T-helper 9 cell (primary cell): Measurements from ENCODE around the gene PRKCA.
A peak's percentile ranks its signal among the peaks of the same experiment; 100 is the strongest.
"Not testable (repeated sequence)": the region's sequence is repeated elsewhere in the genome, so short reads cannot be mapped to it uniquely, and the experiment has no call there.

ENCODE experiments used
- DNase-seq: peaks from one replicate; pipeline ENCODE4 v3.0.0-alpha.2; 2020
- total RNA-seq, 2 donors: gene quantifications; one replicate each; lab custom pipeline; 2026; lab: John Stamatoyannopoulos, UW

PRKCA gene
- 75.4 to 91.2 reads per million in 2 donors for total RNA-seq

DNA sequence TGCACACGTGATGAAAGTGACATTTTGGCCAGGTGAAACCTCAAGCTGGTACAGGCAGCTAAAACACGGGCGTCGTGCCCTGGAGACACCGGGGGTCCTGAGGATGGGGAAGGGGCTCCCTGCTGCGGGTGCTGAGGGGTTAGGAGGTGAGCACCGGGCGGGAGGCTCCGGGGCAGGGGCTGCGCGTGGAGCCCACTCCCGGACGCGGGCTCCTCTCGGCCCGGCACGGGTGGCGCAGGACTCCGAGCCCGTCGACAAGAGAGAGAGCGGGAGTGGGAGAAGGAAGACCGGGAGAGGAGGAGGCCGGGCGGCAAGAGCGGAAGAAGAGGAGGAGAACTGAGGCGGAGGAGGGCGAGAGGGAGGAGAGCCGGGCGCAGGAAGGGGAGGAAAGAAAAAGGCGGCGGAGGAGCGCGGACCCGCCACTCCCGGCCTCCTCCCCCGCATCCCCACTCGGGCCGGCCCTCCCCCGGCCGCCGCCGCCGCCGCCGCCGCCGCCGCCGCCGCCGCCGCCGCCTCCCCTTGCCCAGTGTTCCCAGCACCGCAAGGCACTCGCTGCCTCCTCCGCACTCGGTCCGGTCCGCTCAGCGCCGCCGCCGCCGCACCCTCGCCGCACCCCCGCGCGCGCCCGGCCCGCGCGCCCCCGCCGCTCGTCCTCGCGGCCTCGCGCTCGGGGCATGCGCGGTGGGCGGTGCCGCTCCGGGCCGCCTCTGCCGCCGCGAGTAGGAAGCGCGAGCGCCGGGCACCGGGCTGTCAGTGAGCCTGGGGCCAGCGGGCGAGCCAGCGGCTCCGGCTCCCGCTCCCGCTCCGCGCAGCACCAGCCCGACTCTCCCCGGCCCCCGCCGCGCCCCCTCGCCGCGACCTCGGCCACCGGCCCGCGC, at the start of gene PRKCA:
TSS of gene PRKCA (plus strand) at position 750 of the 878 bp plus-strand sequence.
- peak; percentile 66 for DNase-seq

DNA sequence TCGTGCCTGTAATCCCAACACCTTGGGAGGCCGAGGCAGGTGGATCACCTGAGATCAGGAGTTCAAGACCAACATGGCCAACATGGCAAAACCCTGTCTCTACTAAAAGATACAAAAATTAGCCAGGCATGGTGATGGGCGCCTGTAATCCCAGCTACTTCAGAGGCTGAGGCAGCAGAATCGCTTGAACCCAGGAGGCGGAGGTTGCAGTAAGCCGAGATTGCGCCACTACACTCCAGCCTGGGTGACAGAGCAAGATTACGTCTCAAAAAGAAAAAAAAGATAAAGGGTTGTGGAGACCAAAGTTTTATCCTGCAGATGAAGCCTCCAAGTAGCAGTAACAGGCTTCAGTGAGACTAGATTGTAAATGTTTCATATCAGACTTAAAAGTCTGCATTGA, 49.0 kb upstream of the PRKCA start:
- DNase-seq = not testable (repeated sequence)

DNA sequence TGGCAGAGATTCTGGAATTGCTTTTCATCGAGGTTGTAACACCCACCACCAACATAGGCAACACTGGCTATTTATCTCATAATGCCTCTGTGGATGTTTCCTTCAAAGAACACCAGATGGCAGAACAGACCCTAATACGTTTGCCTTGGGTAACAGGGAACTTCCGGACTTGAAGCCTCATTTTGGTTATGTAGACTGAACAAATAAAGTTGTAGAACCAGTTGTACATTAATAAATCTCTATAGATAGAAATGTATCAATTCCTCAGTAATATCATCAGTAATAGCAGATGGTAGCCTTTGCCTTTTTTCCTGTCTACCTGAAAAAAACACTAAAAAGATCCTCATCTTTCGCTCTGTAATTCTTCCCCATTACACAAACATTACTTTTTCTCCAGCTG, 47.3 kb upstream of the PRKCA start:
- no peak for DNase-seq

DNA sequence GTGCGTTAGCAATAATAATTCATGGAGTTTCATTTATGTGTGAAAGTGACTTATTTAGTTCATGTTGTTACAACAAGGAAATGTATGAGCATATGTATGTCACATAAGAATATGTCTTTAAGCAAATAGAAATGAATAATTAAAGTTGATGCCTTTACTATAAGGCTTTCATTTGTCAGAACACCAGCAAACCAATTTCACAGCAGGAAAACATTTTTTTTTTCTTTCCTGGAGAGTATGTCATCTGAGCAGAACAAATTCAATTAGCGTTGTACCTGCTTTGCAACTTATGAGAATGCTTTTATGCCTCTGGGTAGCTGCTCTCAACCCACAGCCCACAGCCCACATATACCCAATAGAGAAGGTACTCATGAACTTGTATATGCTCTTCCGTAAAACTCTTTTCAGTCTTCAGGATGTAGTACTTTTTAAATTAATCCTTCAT, 46.9 kb upstream of the PRKCA start:
- DNase-seq = no peak

DNA sequence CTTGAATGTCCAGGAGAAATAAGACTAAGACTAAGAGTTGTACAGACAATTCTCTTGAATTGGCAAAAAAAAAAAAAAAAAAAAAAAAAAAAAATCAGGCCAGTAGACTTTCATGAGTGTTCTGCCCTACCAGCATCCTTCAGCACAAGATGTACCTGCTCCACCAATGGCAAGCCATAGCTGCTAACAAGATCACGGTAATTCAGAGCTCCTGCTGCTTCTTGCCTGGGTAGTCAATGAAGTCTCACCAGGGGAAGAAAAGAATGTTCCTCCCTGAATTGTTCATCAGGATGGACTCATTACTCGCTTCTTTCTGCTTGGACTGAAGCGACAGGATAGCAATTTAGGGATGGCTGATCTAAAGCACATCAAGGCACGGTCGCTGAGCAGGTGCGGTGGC, 42.1 kb upstream of the PRKCA start:
- no peak for DNase-seq

DNA sequence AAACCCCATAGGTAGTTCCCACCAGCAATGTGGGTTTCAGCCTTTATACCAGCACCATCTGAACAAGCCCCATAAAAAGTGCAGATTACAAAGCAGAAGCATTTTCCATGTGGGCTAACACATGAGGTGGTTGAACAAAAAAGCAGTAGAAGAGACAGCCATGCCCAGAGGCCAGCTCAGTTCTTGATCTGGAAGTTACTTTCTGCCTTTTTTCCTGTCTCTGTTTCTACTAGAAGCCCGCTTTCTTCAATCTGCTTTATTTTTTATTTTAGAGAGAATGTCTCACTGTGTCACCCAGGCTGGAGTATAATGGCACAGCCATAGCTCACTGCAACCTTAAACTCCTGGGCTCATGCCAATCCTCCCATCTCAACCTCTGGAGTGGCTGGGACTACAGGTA, 41.7 kb upstream of the PRKCA start:
- no peak for DNase-seq

DNA sequence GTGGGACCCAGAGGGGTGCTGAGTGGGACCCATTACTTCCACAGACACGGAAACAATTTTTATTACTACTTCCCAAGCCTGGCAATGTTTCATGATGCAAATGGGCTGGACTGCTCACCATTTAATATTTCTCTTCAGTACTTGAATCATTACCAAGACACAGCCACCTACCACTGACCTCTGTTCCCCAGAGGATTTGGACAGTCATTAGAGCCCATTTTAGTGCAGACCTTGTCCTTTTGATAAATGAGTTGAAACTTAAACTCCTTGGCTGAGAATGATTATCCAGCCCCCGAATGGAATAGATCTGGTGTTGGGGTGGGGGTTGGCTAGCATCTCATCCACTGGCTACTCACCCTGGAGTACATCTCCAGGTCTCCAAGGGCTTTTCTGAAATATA, 39.6 kb upstream of the PRKCA start:
- DNase-seq = no peak

DNA sequence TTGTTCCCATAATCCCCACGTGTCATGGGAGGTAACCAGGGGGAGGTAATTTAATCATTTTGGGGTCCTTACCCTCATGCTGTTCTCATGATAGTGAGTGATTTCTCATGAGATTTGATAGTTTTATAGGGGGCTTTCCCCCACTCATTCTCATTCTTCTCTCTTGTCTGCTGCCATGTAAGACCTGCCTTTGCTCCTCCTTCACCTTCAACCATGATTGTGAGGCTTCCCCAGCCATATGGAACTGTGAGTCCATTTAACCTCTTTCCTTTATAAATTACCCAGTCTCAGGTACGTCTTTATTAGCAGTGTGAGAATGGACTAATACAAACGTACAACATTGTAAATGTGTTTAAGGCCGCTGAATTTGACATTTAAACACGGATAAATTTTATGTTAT, 37.7 kb upstream of the PRKCA start:
- DNase-seq = no peak

DNA sequence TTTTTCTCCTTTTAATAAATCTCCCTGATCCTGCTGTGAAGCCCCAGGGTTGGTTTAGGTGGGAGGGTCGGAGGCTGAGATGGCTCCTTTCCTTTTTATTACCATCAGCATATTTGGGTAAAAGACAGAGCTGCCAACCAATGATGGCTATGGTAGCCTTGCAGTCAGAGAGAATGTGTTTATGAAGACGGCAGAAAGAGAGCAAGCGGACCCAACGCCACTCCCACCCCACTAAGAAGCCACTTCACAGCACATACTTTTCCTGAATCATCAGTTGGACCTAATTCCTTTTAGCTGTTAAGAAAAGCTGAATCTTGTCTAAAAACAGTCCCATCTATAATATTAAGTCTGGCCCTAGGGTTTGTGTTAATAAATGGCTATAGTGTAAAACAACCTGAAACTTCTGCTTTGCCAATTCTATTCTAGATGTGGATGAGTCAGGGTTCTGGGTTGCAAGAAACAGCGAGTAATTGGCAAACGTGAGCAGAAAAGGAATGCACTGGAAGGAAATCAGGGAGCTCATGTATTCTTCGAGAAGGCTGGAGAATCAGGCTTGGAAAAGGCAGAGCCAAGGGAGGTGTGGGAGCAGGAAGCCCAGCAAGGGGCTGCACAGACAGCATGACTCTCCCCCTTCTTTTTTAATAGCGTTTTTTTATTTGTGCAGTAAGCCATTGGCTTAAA, 34.0 kb upstream of the PRKCA start:
- DNase-seq = no peak

DNA sequence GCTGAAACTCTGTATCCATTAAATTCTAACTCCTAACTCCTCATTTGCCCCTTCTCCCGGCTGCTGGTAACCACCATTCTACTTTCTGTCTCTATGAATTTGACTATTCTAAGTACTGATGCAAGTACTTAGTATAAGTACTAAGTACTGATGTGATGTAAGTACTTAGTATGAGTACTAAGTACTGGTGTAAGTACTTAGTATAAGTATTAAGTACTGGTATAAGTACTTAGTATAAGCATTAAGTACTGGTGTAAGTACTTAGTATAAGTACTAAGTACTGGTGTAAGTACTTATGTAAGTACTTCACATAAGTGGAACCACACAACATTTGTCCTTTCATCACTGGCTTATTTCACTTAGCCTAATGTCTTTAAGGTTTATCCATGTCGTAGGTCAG, 32.3 kb upstream of the PRKCA start:
- no peak for DNase-seq

DNA sequence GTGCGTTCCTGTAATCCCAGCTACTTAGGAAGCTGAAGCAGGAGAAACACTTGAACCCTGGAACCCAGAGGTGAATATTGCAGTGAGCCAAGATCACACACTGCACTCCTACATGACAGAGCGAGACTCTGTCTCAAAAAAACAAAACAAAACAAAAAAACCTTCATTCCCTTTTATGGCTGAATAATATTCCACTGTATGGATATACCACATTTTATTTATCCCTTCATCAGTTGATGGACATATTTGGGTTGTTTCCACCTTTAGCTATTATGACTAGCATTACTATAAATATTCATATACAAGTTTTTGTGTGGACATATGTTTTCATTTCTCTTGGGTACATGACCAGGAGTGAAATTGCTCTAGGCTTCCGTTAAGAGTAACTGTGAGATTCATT, 30.9 kb upstream of the PRKCA start:
- no peak for DNase-seq

DNA sequence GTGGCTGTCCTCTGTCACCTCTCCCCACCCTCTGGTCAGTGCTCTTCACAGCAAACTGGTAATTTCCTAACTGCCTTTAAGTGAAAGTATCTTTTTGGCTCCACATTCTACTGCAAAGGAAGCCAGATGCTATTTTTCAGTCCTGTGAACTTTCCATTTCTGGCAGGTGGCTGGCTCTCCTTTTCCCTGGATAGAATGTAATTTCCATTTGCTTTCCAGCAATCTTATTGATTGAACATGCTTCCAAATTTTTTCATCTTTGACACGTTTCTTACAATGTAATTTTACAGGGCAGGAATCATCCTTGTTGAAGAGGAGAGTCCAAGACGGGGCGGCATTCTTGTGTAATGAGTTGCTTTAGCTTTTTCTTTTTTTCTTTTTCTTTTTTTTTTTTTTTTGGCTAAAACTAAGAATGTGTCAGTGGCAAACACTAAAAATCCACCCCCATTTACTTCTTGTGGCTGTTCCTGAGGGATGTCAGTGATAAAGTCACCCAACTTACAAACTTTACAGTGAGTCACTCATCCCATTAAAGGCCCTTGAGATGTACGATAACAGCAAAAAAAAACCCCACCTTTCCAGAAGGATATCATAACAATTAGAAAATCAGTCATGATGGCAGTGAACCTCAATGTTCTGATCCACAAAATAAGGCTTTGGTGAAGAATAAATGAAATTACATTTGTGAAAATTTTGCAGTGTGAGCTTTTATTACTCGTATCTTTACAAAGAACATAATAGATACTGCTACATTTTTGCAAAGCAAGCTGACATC, 29.4 kb upstream of the PRKCA start:
- no peak for DNase-seq

DNA sequence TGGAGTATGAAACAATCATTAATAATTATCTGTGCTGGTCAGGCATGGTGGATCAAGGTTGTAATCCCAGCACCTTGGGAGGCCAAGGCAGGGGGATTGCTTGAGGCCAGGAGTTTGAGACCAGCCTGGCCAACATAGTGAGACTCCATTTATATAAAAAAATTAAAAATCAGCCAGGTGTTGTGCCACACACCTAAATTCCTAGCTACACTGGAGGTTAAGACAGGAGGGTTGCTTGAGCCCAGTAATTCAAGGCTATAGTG, 28.9 kb upstream of the PRKCA start:
- no peak for DNase-seq

DNA sequence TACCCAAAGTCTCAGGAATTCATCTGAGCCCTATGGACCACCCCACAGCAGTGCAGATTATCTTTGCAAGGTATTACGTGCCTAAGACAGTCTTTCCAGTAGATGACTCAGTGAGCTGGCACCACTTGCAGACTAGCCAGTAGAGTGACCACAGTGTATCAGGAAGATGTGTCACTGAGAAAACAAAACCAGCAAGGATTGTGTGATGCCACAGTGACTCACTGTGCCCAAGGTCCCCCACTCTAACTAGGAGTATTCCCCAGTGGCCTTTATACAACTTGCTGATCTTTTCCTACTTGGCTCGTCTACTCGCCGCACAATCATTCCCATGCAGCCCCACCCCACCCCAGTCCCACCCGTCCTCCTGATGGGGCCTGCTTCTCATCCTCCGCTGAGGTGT, 26.8 kb upstream of the PRKCA start:
- DNase-seq = no peak

DNA sequence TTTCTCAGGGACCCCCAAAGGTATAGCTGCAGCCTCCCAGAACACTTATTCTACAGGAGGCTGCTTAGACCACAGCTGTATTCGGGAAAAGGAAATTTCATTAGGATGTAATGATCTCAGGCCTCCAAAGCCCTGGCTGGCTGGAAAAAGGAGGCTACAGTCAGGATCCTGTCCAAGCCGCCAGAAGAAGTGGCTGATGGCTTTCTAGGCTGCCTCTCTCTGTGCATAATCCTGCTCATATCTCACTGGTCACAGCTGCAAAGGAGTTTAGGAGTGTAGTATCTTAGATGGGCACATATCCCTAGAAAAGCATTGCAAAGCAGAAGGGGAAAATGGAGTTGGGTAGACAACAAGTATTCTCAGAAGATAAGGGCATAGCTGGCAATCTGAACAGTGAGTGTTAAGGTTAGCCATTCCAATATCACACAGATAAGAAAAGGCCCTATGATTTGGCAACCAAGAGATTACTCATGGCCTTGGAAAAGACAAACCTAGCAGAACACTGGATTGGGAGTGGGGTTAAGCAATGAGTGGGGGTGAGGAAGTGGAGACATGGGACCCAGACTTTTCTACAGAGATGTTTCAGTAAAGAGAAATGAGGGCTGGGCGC, 26.0 kb upstream of the PRKCA start:
- DNase-seq = no peak

DNA sequence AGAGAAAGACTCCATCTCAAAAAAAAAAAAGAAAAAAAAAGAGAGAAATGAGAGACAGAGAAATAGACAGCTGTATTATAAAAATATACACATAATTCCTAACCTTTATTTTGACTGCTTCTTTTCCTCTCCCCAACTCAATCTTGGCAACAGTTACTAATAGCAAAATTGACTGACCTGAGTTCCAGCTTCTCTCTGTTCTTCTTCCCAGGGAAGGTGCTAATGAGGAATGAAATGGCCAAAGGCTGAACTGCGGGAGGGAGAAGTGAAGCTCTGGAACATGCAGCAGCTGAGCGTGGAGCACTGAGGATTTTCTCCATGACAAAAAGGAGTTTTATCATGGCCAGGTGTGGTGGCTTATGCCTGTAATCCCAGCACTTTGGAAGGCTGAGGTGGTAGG, 25.2 kb upstream of the PRKCA start:
- no peak for DNase-seq

DNA sequence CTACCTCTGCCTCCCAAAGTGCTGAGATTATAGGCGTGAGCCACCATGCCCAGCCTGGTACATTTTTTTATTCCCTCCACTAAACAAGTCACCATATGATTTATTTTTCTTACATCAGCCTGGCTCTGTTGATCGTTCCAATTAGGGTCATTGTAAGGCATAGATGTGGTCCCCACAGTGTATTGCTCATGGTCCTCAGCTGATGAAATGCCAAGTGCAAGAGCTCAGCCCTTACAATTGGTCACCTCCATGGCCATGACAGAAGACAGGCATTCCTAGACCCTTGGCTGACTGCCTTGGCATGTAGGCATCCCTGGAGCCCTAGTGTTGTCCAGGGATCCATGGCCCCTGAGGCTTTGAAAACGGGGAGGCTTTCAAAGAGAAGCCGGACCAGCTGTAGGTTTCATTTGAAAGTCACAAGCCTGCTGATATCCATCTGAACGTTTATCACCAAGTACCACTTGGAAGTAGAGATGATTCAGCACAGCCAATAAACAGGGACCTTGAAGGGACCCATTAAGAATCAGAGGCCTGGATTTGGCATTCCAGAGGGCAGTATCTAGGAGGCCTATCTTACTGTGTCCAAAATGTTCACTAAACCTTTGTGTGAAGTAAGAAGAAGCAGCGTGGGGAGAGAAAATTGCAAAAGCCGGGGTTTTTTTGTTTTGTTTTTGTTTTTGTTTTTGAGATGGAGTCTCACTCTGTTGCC, 20.6 kb upstream of the PRKCA start:
- no peak for DNase-seq

DNA sequence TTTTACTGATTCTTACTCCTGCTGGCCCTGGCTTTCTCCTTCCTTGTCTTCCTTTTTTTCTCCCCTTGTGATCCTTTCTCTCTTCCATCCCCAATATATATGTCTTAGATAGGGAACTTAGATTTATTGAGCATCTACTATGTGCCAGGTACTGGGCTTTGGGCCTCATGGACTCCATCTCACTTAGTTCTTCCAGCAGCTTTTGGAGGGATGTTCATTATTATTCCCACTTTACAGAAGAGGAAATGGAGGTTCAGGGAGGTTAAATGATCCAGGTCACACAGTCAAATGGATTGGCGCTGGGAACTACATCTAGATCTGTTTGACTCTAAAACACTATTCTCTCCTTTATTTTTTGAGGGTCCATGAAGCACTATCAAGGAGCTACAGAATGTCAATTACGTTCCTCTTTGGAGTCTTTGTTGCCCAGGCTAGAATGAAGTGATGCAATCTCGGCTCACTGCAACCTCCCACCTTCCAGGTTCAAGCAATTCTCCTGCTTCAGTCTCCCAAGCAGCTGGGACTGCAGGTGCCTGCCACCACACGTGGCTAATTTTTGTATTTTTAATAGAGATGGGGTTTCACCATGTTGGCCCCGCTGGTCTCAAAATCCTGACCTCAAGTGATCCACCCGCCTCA, 19.0 kb upstream of the PRKCA start:
- DNase-seq = no peak

DNA sequence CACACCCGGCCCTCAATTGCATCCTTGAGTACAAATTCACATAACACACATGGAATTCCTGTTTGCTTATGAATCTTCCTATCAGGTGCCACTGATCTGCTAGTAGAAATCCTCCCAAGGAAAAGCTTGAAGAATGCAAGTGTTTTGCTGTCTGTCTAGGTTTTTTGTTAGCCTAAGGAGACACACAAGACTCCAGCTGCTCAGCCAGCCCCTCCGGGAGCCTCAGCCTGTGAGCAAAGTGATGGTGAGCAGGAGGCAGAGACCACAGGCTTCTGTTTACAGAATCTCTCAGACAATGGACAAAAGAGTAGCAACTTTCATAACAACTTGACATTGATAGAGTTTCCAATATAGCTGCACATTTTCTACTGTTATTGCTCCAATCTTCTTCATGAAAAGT, 18.4 kb upstream of the PRKCA start:
- DNase-seq = no peak

DNA sequence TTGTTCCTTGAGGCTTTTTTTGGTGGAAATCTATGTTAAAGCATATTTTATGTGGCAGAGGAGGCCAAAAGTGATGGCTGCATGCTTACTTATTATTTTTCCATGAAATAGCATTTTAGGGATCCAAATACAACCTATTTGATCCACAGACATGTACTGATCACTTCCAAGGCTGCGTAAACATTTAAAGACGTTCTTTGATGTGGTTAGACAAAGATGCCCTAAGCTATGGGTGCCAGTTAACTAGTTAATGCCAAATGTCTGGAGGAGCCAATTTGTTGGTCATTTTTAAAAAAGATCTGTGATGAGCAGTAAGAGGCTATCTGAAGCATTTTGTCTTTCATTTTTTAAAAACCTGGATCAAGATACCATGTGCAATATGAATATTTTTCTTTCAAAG, 17.3 kb upstream of the PRKCA start:
- no peak for DNase-seq

DNA sequence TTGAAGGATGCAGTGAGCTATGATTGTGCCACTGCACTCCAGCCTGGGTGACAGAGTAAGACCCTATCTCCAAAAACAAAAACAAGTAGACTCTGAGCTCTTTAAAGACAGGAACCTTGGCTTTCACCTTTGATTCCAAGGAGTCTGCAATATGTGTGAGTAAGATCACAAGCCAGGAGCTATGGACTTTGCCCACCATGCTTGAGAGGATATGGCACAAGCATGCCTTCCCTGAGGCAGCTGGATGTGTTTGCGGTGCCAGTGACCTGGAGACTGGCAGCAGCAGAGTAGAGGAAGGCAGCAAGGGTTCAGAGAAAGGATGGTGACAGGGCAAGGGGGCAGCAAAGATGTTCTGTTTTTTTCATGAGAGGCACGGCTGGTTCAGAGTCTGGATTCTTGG, 14.5 kb upstream of the PRKCA start:
- no peak for DNase-seq

DNA sequence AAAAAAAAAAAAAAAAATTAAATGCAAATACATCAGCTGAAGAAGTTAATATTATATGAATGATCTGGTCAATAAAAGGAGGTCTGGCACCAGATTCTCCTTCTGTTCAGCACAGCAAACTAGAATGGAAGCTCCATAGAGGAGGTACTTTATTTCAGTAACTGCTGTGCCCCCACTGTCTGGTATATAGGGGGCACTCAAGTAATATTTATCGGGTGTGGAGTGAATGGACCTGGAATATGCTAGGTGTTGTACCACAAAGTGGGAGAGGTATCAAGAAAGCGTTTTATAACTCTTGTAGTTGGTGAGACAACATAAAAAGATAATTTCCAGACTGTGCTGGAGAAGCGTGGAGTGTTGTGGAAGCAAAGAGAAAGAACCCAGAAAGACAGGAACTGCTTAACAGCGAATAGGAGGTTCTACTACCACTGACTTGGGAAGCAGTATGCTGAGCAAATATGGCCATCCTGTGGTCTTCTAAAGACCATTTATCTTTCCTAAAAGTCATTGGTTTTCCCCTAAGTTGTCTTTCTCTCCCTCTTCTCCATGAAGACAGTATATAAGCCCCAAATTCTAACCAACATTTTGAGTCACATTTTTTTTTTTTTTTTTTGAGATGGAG, 12.2 kb upstream of the PRKCA start:
- no peak for DNase-seq
